ENCODE measurements around the gene MOBP.

- TF ChIP-seq CTCF (IDR thresholded peaks at IDR 0.05): no peak
- TF ChIP-seq EP300 (IDR thresholded peaks at IDR 0.05): no peak
- no peak for TF ChIP-seq POLR2A (IDR thresholded peaks at IDR 0.05)
These were observed 65.3 kb downstream of the MOBP start for GRCh38 chr3:39532777-39533176.
